Suppressor macrophage treated with lipopolysaccharide for 1 hour (primary cell): Measurements from ENCODE around the gene ACOT2.
"Not testable (repeated sequence)": the region's sequence is repeated elsewhere in the genome, so short reads cannot be mapped to it uniquely, and the experiment has no call there.

Experiments used
- DNase-seq, 3 donors: peaks; one replicate each; pipeline ENCODE4 v3.0.0-alpha.2; 2020 to 2022

Gene ACOT2

GRCh38 chr14:73569185-73569958, at the start of gene ACOT2:
TSS of gene ACOT2 (plus strand) at chr14:73569213. CDS start at chr14:73569241, 28 bp downstream.
- DNase-seq = peak; percentile 77 to 82 (median 81)

- DNase-seq = no peak
Measured at GRCh38 chr14:73521229-73521628, 47.8 kb upstream of the ACOT2 start.

GRCh38 chr14:73524493-73524892, 44.5 kb upstream of the ACOT2 start:
- no peak for DNase-seq

- DNase-seq = no peak
Measured at GRCh38 chr14:73526036-73526984, 42.7 kb upstream of the ACOT2 start.

GRCh38 chr14:73529356-73529755, 39.7 kb upstream of the ACOT2 start:
- DNase-seq = not testable (repeated sequence)

- DNase-seq = not testable (repeated sequence)
Measured at GRCh38 chr14:73531971-73532370, 37.0 kb upstream of the ACOT2 start.

GRCh38 chr14:73537244-73538045, 31.6 kb upstream of the ACOT2 start:
- peak in 2 of 3 donors; percentile 4 to 29 for DNase-seq

- peak; percentile 26 to 53 (median 44) for DNase-seq
Measured at GRCh38 chr14:73539017-73539416, 30.0 kb upstream of the ACOT2 start.

GRCh38 chr14:73542961-73543360, 26.1 kb upstream of the ACOT2 start:
- not testable (repeated sequence) for DNase-seq

GRCh38 chr14:73545353-73545752, 23.7 kb upstream of the ACOT2 start:
- not testable (repeated sequence) for DNase-seq

GRCh38 chr14:73549097-73549496, 19.9 kb upstream of the ACOT2 start:
- DNase-seq = not testable (repeated sequence)

GRCh38 chr14:73549889-73550524, 19.0 kb upstream of the ACOT2 start:
- DNase-seq = peak in 2 of 3 donors; percentile 17 to 26

- DNase-seq = no peak
Measured at GRCh38 chr14:73553845-73554244, 15.2 kb upstream of the ACOT2 start.

GRCh38 chr14:73557201-73557600, 11.8 kb upstream of the ACOT2 start:
- not testable (repeated sequence) for DNase-seq

- not testable (repeated sequence) for DNase-seq
Measured at GRCh38 chr14:73558238-73558637, 10.8 kb upstream of the ACOT2 start.

- DNase-seq = not testable (repeated sequence)
Measured at GRCh38 chr14:73562256-73562655, 6.8 kb upstream of the ACOT2 start.

- peak in 1 of 3 donors; percentile 5 for DNase-seq
Measured at GRCh38 chr14:73562696-73563095, 6.3 kb upstream of the ACOT2 start.

- not testable (repeated sequence) for DNase-seq
Measured at GRCh38 chr14:73566431-73566830, 2.6 kb upstream of the ACOT2 start.

GRCh38 chr14:73566935-73567334, 2.1 kb upstream of the ACOT2 start:
- DNase-seq = not testable (repeated sequence)

GRCh38 chr14:73567358-73567757, 1.7 kb upstream of the ACOT2 start:
- no peak for DNase-seq

GRCh38 chr14:73567951-73568885, 795 bp upstream of the ACOT2 start:
- no peak for DNase-seq
